CD4-positive, alpha-beta T cell (primary cell): ENCODE data around the gene GAP43. TPM values are rescaled to one million over a fixed set of nuclear protein-coding genes. Genes with fewer than 3 reads are reported as not detected.

Source experiments
- ATAC-seq: fragments of 200-7000 bp; cut with Tn5 transposase; one replicate; pipeline ENCODE4 v1.10.0; 2022; ENCODE audit warnings: mild to moderate bottlenecking; ENCODE audit not compliant: poor library complexity
- CTCF ChIA-PET: fragments of 350-600 bp; sonication (Branson Sonifier 250); formaldehyde crosslinking; loops from one replicate; lab custom pipeline; 2021; ENCODE audit warnings: antibody characterized with exemption, inconsistent platforms; lab: Charles Lee
- POLR2A ChIA-PET: fragments of 350-600 bp; sonication (Branson Sonifier 250); formaldehyde crosslinking; loops from one replicate; lab custom pipeline; 2021; ENCODE audit warnings: antibody characterized with exemption, inconsistent platforms; lab: Charles Lee
- DNase-seq, 14 experiments: peaks; one replicate each; pipeline ENCODE4 v3.0.0-alpha.2; 2013 to 2020; ENCODE audit warnings: mixed read lengths in 2 of 14
- H3K27ac ChIP-seq, 2 donors: one replicate each; pipeline versions ENCODE4 v1.5.1 to v1.7.0; 2013; ENCODE audit warnings: low read length in 2 of 2, low read depth in 1 of 2, mild to moderate bottlenecking in 1 of 2
- H3K27me3 ChIP-seq, 2 experiments: 1 replicate in 1 of 2; 2 replicates in 1 of 2; pipeline versions ENCODE4 v1.6.1 to v1.7.0; 2013; ENCODE audit warnings: low read length in 2 of 2, control low read depth in 1 of 2, mild to moderate bottlenecking in 1 of 2, moderate library complexity in 1 of 2; ENCODE audit not compliant: insufficient read depth in 2 of 2, control insufficient read depth in 1 of 2
- H3K36me3 ChIP-seq: one replicate; pipeline ENCODE4 v1.6.1; 2013; ENCODE audit warnings: low read length, control low read depth; ENCODE audit not compliant: insufficient read depth
- H3K4me1 ChIP-seq: one replicate; pipeline ENCODE4 v1.6.1; 2013; ENCODE audit warnings: low read length, control low read depth; ENCODE audit not compliant: insufficient read depth
- H3K4me3 ChIP-seq: one replicate; pipeline ENCODE4 v1.5.1; 2013; ENCODE audit warnings: mild to moderate bottlenecking, low read length, moderate library complexity
- H3K9me3 ChIP-seq, 2 experiments: 1 replicate in 1 of 2; 2 replicates in 1 of 2; pipeline versions ENCODE4 v1.6.1 to v1.7.0; 2013; ENCODE audit warnings: low read length in 2 of 2, mild to moderate bottlenecking in 2 of 2, control low read depth in 1 of 2, moderate library complexity in 1 of 2; ENCODE audit not compliant: control insufficient read depth in 1 of 2, insufficient read depth in 1 of 2
- H3K27ac Mint-ChIP-seq: one replicate; pipeline ENCODE4 v1.8.0; 2020; ENCODE audit warnings: mixed read lengths
- H3K27me3 Mint-ChIP-seq: one replicate; pipeline ENCODE4 v1.8.0; 2021; ENCODE audit warnings: mixed read lengths
- H3K36me3 Mint-ChIP-seq: one replicate; pipeline ENCODE4 v1.8.0; 2021; ENCODE audit warnings: low read depth, mixed read lengths
- H3K4me1 Mint-ChIP-seq: one replicate; pipeline ENCODE4 v1.8.0; 2021; ENCODE audit warnings: low read depth, mixed read lengths
- H3K4me3 Mint-ChIP-seq: one replicate; pipeline ENCODE4 v1.8.0; 2020; ENCODE audit warnings: mild to moderate bottlenecking, mixed read lengths
- H3K9me3 Mint-ChIP-seq: one replicate; pipeline ENCODE4 v1.8.0; 2020; ENCODE audit warnings: mixed read lengths
- CTCF ChIP-seq: fragments of 200-600 bp; IDR thresholded peaks from one replicate; pipeline ENCODE4 v1.8.0; 2022; ENCODE audit warnings: antibody characterized with exemption, mild to moderate bottlenecking
- intact Hi-C, 2 experiments: fragments of 100-400 bp; cut with DNase I in 1 of 2; cut with micrococcal nuclease in 1 of 2; formaldehyde crosslinking; loops; one replicate each; pipeline versions ENCODE4 v1.15.1 to v1.9.0; 2023 to 2025; cut with DNase I, micrococcal nuclease
- total RNA-seq, 174 experiments: library from RNA in 2 of 174; stranded (reverse) in 2 of 174; gene quantifications; one replicate each; pipeline ENCODE4 v1.2.3 and lab custom pipeline; 2021 to 2026

The GAP43 gene
- total RNA-seq, 2 experiments from 2014 or later = not detected

GRCh38 chr3:115687721-115688120, 64.4 kb downstream of the GAP43 start:
- CTCF ChIA-PET = no interaction called here
- intact Hi-C loops = no loop called here

GRCh38 chr3:115688418-115688817, 65.1 kb downstream of the GAP43 start:
- no peak for TF ChIP-seq CTCF
- intact Hi-C loops = no loop called here
- H3K27me3 ChIP-seq = peaks cover 0 to 3% of the 10 kb centered on the region in 2 experiments

More at GRCh38 chr3:115687721-115688120, 64.4 kb downstream of the GAP43 start:
- no peaks in the 10 kb centered on the region for H3K36me3 Mint-ChIP-seq
- DNase-seq = no peak
- H3K27me3 ChIP-seq = peaks cover 0 to 6% of the 10 kb centered on the region in 2 experiments
- no peak overlapping the region for H3K27ac Mint-ChIP-seq
- no peak for TF ChIP-seq CTCF
- no peaks in the 10 kb centered on the region for H3K9me3 ChIP-seq
- no peaks in the 10 kb centered on the region for H3K36me3 ChIP-seq
- H3K27ac ChIP-seq = no peak overlapping the region
- no peaks in the 10 kb centered on the region for H3K4me1 Mint-ChIP-seq
- no peaks in the 10 kb centered on the region for H3K4me1 ChIP-seq
- no peak overlapping the region for H3K4me3 ChIP-seq
- no peak overlapping the region for H3K4me3 Mint-ChIP-seq
- POLR2A ChIA-PET = no interaction called here
- no peak for ATAC-seq
- H3K9me3 Mint-ChIP-seq = no peaks in the 10 kb centered on the region
- peaks cover 10% of the 10 kb centered on the region for H3K27me3 Mint-ChIP-seq

GRCh38 chr3:115689928-115690327, 66.6 kb downstream of the GAP43 start:
- Histone ChIP-seq H3K27me3 (no peaks in the 10 kb centered on the region), H3K27ac (no peak overlapping the region), H3K9me3 (no peaks in the 10 kb centered on the region), H3K4me1 (no peaks in the 10 kb centered on the region), H3K4me3 (no peak overlapping the region), H3K36me3 (no peaks in the 10 kb centered on the region)
- no peaks in the 10 kb centered on the region for H3K4me1 Mint-ChIP-seq
- H3K9me3 Mint-ChIP-seq = no peaks in the 10 kb centered on the region
- intact Hi-C loops = loop anchor here (5.0 to 10.0 kb wide), 8 partner anchors 92 to 1305 kb away; no protein-coding TSS in a partner anchor
- POLR2A ChIA-PET = no interaction called here
- no peak for DNase-seq
- H3K4me3 Mint-ChIP-seq = no peak overlapping the region
- no peak overlapping the region for H3K27ac Mint-ChIP-seq
- no peaks in the 10 kb centered on the region for H3K36me3 Mint-ChIP-seq
- peaks cover 7% of the 10 kb centered on the region for H3K27me3 Mint-ChIP-seq
- TF ChIP-seq CTCF = no peak
- ATAC-seq = no peak
- CTCF ChIA-PET = no interaction called here

More at GRCh38 chr3:115688418-115688817, 65.1 kb downstream of the GAP43 start:
- Mint-ChIP-seq H3K9me3 (no peaks in the 10 kb centered on the region), H3K4me1 (no peaks in the 10 kb centered on the region), H3K27ac (no peak overlapping the region), H3K4me3 (no peak overlapping the region), H3K27me3 (peaks cover 7% of the 10 kb centered on the region), H3K36me3 (no peaks in the 10 kb centered on the region)
- H3K4me1 ChIP-seq = no peaks in the 10 kb centered on the region
- no peak for DNase-seq
- no peak overlapping the region for H3K4me3 ChIP-seq
- H3K27ac ChIP-seq = no peak overlapping the region
- H3K36me3 ChIP-seq = no peaks in the 10 kb centered on the region
- POLR2A ChIA-PET = no interaction called here
- CTCF ChIA-PET = interaction anchor here (1.3 kb wide), 1 partner anchor 96 kb away, joined by 3 read pairs; no protein-coding TSS in a partner anchor
- no peak for ATAC-seq
- no peaks in the 10 kb centered on the region for H3K9me3 ChIP-seq
